HEK293 (cell line): ENCODE data around the gene TTC34.
A peak's percentile ranks its signal among the peaks of the same experiment; 100 is the strongest.

Experiments used
- AEBP2 ChIP-seq: fragments of 450-650 bp; formaldehyde crosslinking; IDR thresholded peaks from 2 replicates; pipeline ENCODE4 v1.5.1; 2016; ENCODE audit warnings: missing biosample characterization, missing genetic modification characterization, borderline replicate concordance
- EGR2 ChIP-seq: fragments of 450-650 bp; formaldehyde crosslinking; IDR thresholded peaks from 2 replicates; pipeline ENCODE4 v1.5.1; 2016; ENCODE audit warnings: low read depth, missing biosample characterization, missing genetic modification characterization
- HOXA7 ChIP-seq: sonication (generic); formaldehyde crosslinking; IDR thresholded peaks from 2 replicates; pipeline ENCODE4 v1.8.1; 2022; ENCODE audit warnings: missing genetic modification reagents, borderline replicate concordance
- IKZF3 ChIP-seq: fragments of 450-650 bp; IDR thresholded peaks from 2 replicates; pipeline ENCODE4 v1.5.0; 2018; ENCODE audit warnings: missing biosample characterization, mild to moderate bottlenecking, missing genetic modification characterization, moderate library complexity
- KLF1 ChIP-seq: fragments of 450-650 bp; formaldehyde crosslinking; IDR thresholded peaks from 2 replicates; pipeline ENCODE4 v1.5.1; 2016; ENCODE audit warnings: missing biosample characterization, missing genetic modification characterization
- KLF10 ChIP-seq: fragments of 450-650 bp; IDR thresholded peaks from 2 replicates; pipeline ENCODE4 v1.5.1; 2018; ENCODE audit warnings: missing biosample characterization, mild to moderate bottlenecking, missing genetic modification characterization
- KLF16 ChIP-seq: fragments of 450-650 bp; formaldehyde crosslinking; IDR thresholded peaks from 2 replicates; pipeline ENCODE4 v1.5.1; 2017; ENCODE audit warnings: missing biosample characterization, missing genetic modification characterization
- KLF8 ChIP-seq: fragments of 450-650 bp; formaldehyde crosslinking; IDR thresholded peaks from 2 replicates; pipeline ENCODE4 v1.5.1; 2016; ENCODE audit warnings: missing biosample characterization, missing genetic modification characterization
- KLF9 ChIP-seq: fragments of 450-650 bp; formaldehyde crosslinking; IDR thresholded peaks from 2 replicates; pipeline ENCODE4 v1.5.1; 2016; ENCODE audit warnings: missing biosample characterization, missing genetic modification characterization, low read depth
- MEIS1 ChIP-seq: sonication (generic); formaldehyde crosslinking; IDR thresholded peaks from 2 replicates; pipeline ENCODE4 v1.8.1; 2022; ENCODE audit warnings: missing genetic modification reagents, mild to moderate bottlenecking, borderline replicate concordance
- PRDM2 ChIP-seq: fragments of 450-650 bp; formaldehyde crosslinking; IDR thresholded peaks from 2 replicates; pipeline ENCODE4 v1.5.1; 2016; ENCODE audit warnings: missing biosample characterization, missing genetic modification characterization, borderline replicate concordance
- RBAK ChIP-seq: fragments of 450-650 bp; formaldehyde crosslinking; IDR thresholded peaks from 2 replicates; pipeline ENCODE4 v1.5.1; 2016; ENCODE audit warnings: missing biosample characterization, missing genetic modification characterization
- SP3 ChIP-seq: fragments of 450-650 bp; formaldehyde crosslinking; IDR thresholded peaks from 2 replicates; pipeline ENCODE4 v1.5.1; 2016; ENCODE audit warnings: missing biosample characterization, missing genetic modification characterization
- YY2 ChIP-seq: fragments of 450-650 bp; formaldehyde crosslinking; IDR thresholded peaks from 2 replicates; pipeline ENCODE4 v1.5.1; 2016; ENCODE audit warnings: missing biosample characterization, missing genetic modification characterization
- ZBTB11 ChIP-seq: fragments of 450-650 bp; formaldehyde crosslinking; conservative IDR thresholded peaks from 2 replicates; pipeline ENCODE4 v1.5.1; 2016; ENCODE audit warnings: low read depth, missing biosample characterization, missing genetic modification characterization
- ZNF10 ChIP-seq: fragments of 450-650 bp; formaldehyde crosslinking; IDR thresholded peaks from 2 replicates; pipeline ENCODE4 v1.5.1; 2017; ENCODE audit warnings: missing biosample characterization, missing genetic modification characterization
- ZNF112 ChIP-seq: fragments of 450-650 bp; formaldehyde crosslinking; IDR thresholded peaks from 2 replicates; pipeline ENCODE4 v1.5.0; 2017; ENCODE audit warnings: missing biosample characterization, missing genetic modification characterization
- ZNF121 ChIP-seq: fragments of 450-650 bp; formaldehyde crosslinking; IDR thresholded peaks from 2 replicates; pipeline ENCODE4 v1.5.1; 2016; ENCODE audit warnings: missing biosample characterization, missing genetic modification characterization
- ZNF398 ChIP-seq: fragments of 450-650 bp; formaldehyde crosslinking; IDR thresholded peaks from 2 replicates; pipeline ENCODE4 v1.5.1; 2017; ENCODE audit warnings: missing biosample characterization, missing genetic modification characterization
- ZNF530 ChIP-seq: fragments of 450-650 bp; formaldehyde crosslinking; IDR thresholded peaks from 2 replicates; pipeline ENCODE4 v1.5.1; 2016; ENCODE audit warnings: low read depth, missing biosample characterization, missing genetic modification characterization
- ZNF555 ChIP-seq: fragments of 450-650 bp; formaldehyde crosslinking; conservative IDR thresholded peaks from 2 replicates; pipeline ENCODE4 v1.5.1; 2017; ENCODE audit warnings: missing biosample characterization, mild to moderate bottlenecking, missing genetic modification characterization, inconsistent platforms
- ZNF596 ChIP-seq: fragments of 450-650 bp; IDR thresholded peaks from 2 replicates; pipeline ENCODE4 v1.5.0; 2018; ENCODE audit warnings: missing biosample characterization, mild to moderate bottlenecking, missing genetic modification characterization, moderate library complexity
- ZNF600 ChIP-seq: fragments of 450-650 bp; formaldehyde crosslinking; IDR thresholded peaks from 2 replicates; pipeline ENCODE4 v1.5.1; 2016; ENCODE audit warnings: missing biosample characterization, missing genetic modification characterization
- ZNF701 ChIP-seq: fragments of 450-650 bp; formaldehyde crosslinking; IDR thresholded peaks from 2 replicates; pipeline ENCODE4 v1.5.1; 2016; ENCODE audit warnings: missing biosample characterization, missing genetic modification characterization
- ZNF707 ChIP-seq: fragments of 450-650 bp; formaldehyde crosslinking; IDR thresholded peaks from 2 replicates; pipeline ENCODE4 v1.5.1; 2016; ENCODE audit warnings: missing biosample characterization, missing genetic modification characterization
- ZNF830 ChIP-seq: fragments of 450-650 bp; IDR thresholded peaks from 2 replicates; pipeline ENCODE4 v1.5.0; 2018; ENCODE audit warnings: missing biosample characterization, missing genetic modification characterization, low read depth, mild to moderate bottlenecking, moderate library complexity

The TTC34 gene

GRCh38 chr1:2586154-2587070, 215.1 kb downstream of the TTC34 start, which contains the start of gene PRXL2B (continued):
- TF ChIP-seq ZBTB11 (no peak), ZNF600 (tag by site-specific recombination) (no peak), KLF9 (tag by site-specific recombination) (peak; percentile 97), AEBP2 (tag by site-specific recombination) (no peak), PRDM2 (no peak), ZNF398 (tag by site-specific recombination) (no peak), MEIS1 (CRISPR knock-in tag) (no peak), ZNF10 (no peak), ZNF121 (peak; percentile 92), KLF1 (tag by site-specific recombination) (peak; percentile 66), RBAK (tag by site-specific recombination) (no peak), ZNF701 (tag by site-specific recombination) (no peak), ZNF112 (tag by site-specific recombination) (no peak), ZNF555 (tag by site-specific recombination) (no peak), EGR2 (tag by site-specific recombination) (peak; percentile 46; the same call in 1 of the 2 replicates), KLF16 (peak; percentile 54; the same call in 1 of the 2 replicates), ZNF596 (tag by site-specific recombination) (no peak), ZNF707 (no peak), IKZF3 (peak; percentile 86), HOXA7 (CRISPR knock-in tag) (no peak), ZNF830 (tag by site-specific recombination) (no peak), KLF8 (tag by site-specific recombination) (peak; percentile 98), YY2 (no peak), KLF10 (peak; percentile 86; the same call in 1 of the 2 replicates), ZNF530 (tag by site-specific recombination) (no peak), SP3 (peak; percentile 96)
